LNCaP clone FGC (cell line): ENCODE measurements around the gene BTN2A1.
"Not testable (repeated sequence)": the region's sequence is repeated elsewhere in the genome, so short reads cannot be mapped to it uniquely, and the experiment has no call there.

ENCODE experiments used
- DNase-seq: peaks from one replicate; pipeline ENCODE4 v3.0.0-alpha.2; 2011; ENCODE audit warnings: low read depth
- H3K4me3 ChIP-seq: 2 replicates; pipeline ENCODE4 v1.5.1; 2011; ENCODE audit warnings: mild to moderate bottlenecking, low read depth, low read length, control low read depth
- CTCF ChIP-seq: IDR thresholded peaks from 2 replicates; pipeline ENCODE4 v1.5.1; 2012; ENCODE audit warnings: mild to moderate bottlenecking; ENCODE audit not compliant: control insufficient read depth, insufficient read depth; ENCODE audit errors: extremely low read depth

Gene BTN2A1

GRCh38 chr6:26502165-26502564 is 44.4 kb downstream of the BTN2A1 start:
- no peak for DNase-seq
- no peak for TF ChIP-seq CTCF

GRCh38 chr6:26502626-26503025 is 44.9 kb downstream of the BTN2A1 start:
- DNase-seq: no peak
- TF ChIP-seq CTCF: no peak
- no peak overlapping the region for H3K4me3 ChIP-seq

More at GRCh38 chr6:26502165-26502564, 44.4 kb downstream of the BTN2A1 start:
- no peak overlapping the region for H3K4me3 ChIP-seq

- no peak overlapping the region for H3K4me3 ChIP-seq
- TF ChIP-seq CTCF: no peak
- DNase-seq: no peak
Measured at GRCh38 chr6:26507658-26508057, 49.9 kb downstream of the BTN2A1 start.

GRCh38 chr6:26511033-26511432 is 53.3 kb downstream of the BTN2A1 start:
- H3K4me3 ChIP-seq, DNase-seq: not testable (repeated sequence)

GRCh38 chr6:26514984-26515383 is 57.2 kb downstream of the BTN2A1 start:
- DNase-seq: no peak
- TF ChIP-seq CTCF: no peak
- no peak overlapping the region for H3K4me3 ChIP-seq

- no peak for TF ChIP-seq CTCF
- DNase-seq: no peak
- no peak overlapping the region for H3K4me3 ChIP-seq
Measured at GRCh38 chr6:26516481-26517427, 59.0 kb downstream of the BTN2A1 start.
